HepG2 (cell line): ENCODE measurements around the gene RABGGTA. TPM values are rescaled to one million over a fixed set of nuclear protein-coding genes. Genes with fewer than 3 reads are reported as not detected.

ENCODE experiments used
- ATAC-seq: fragments of 200-7000 bp; cut with Tn5 transposase; 3 replicates; pipeline ENCODE4 v1.9.1; 2020; ENCODE audit warnings: mild to moderate bottlenecking, moderate library complexity
- BruUV-seq: library from RNA; stranded (reverse); fragments of 400-500 nt; replicated peaks from 2 replicates; lab custom pipeline; 2021; lab: Mats Ljungman, UMichigan
- CTCF ChIA-PET: fragments of 300-600 bp; formaldehyde crosslinking; extraction: SDS; loops from one replicate; lab custom pipeline; 2021; ENCODE audit warnings: low total read pairs, inconsistent platforms, low intra/inter-chr PET ratio; lab: Yijun Ruan, JAX
- POLR2A ChIA-PET: fragments of 350-600 bp; sonication (Branson Sonifier 250); formaldehyde crosslinking; loops from one replicate; lab custom pipeline; 2020; ENCODE audit warnings: antibody characterized with exemption, inconsistent platforms; lab: Yijun Ruan, JAX
- DNase-seq: peaks from one replicate; pipeline ENCODE4 v3.0.0-alpha.2; 2015; ENCODE audit warnings: low spot score
- FAIRE-seq: peaks from 3 replicates; lab custom pipeline; 2011; peaks lifted over from hg19 to GRCh38; lab: Jason Lieb, UNC
- H2AFZ ChIP-seq: one replicate; pipeline ENCODE4 v1.6.1; 2011; ENCODE audit warnings: low read length, inconsistent platforms
- H3K27ac ChIP-seq: fragments of 300-600 bp; 3 replicates; pipeline ENCODE4 v1.8.0; 2011; ENCODE audit warnings: mixed run types, mild to moderate bottlenecking, mixed read lengths, low read length, inconsistent platforms; ENCODE audit not compliant: insufficient read depth; ENCODE audit errors: extremely low read length
- H3K27me3 ChIP-seq, 2 experiments: fragments of 200-600 bp in 1 of 2; 2 replicates in 1 of 2; 3 replicates in 1 of 2; pipeline versions ENCODE4 v1.6.0 to v1.8.0; 2011; ENCODE audit warnings: low read length in 2 of 2, mild to moderate bottlenecking in 2 of 2, moderate library complexity in 2 of 2, inconsistent platforms in 1 of 2; ENCODE audit not compliant: insufficient read depth in 2 of 2, control insufficient read depth in 1 of 2
- H3K36me3 ChIP-seq, 2 experiments: fragments of 200-600 bp in 1 of 2; replicated peaks in 1 of 2; 2 replicates in 1 of 2; 3 replicates in 1 of 2; pipeline versions ENCODE4 v1.5.1 to v1.8.0; 2011; ENCODE audit warnings: low read length in 2 of 2, inconsistent platforms in 1 of 2; ENCODE audit not compliant: insufficient read depth in 2 of 2, control insufficient read depth in 1 of 2
- H3K4me1 ChIP-seq: 2 replicates; pipeline ENCODE4 v1.5.1; 2012; ENCODE audit warnings: low read length, inconsistent platforms; ENCODE audit not compliant: insufficient read depth
- H3K4me2 ChIP-seq: 2 replicates; pipeline ENCODE4 v1.6.0; 2011; ENCODE audit warnings: low read depth, low read length, inconsistent platforms
- H3K4me3 ChIP-seq, 3 experiments: fragments of 200-600 bp in 1 of 3; sonication (generic), shearing (Covaris generic) in 1 of 3; replicated peaks in 1 of 3; 2 replicates each; pipeline ENCODE4 v1.5.1; 2011 to 2016; ENCODE audit warnings: low read length in 3 of 3, inconsistent platforms in 2 of 3, low read depth in 2 of 3, mild to moderate bottlenecking in 2 of 3, control low read depth in 1 of 3, mixed read lengths in 1 of 3; ENCODE audit not compliant: insufficient read depth in 1 of 3
- H3K79me2 ChIP-seq: one replicate; pipeline ENCODE4 v1.6.1; 2011; ENCODE audit warnings: low read length, inconsistent platforms; ENCODE audit not compliant: insufficient read depth
- H3K9ac ChIP-seq: 2 replicates; pipeline ENCODE4 v1.6.0; 2011; ENCODE audit warnings: mild to moderate bottlenecking, low read depth, low read length, inconsistent platforms; ENCODE audit not compliant: insufficient read depth
- H3K9me3 ChIP-seq: 2 replicates; pipeline ENCODE4 v1.5.1; 2012; ENCODE audit warnings: mild to moderate bottlenecking, low read length
- H4K20me1 ChIP-seq: 2 replicates; pipeline ENCODE4 v1.6.0; 2011; ENCODE audit warnings: inconsistent platforms, mild to moderate bottlenecking, low read length, moderate library complexity; ENCODE audit not compliant: insufficient read depth
- DMAP1 ChIP-seq: IDR thresholded peaks from 2 replicates; pipeline ENCODE4 v1.6.1; 2016
- EHMT2 ChIP-seq: fragments of 200-600 bp; sonication (generic); IDR thresholded peaks from 2 replicates; pipeline ENCODE4 v1.7.0; 2017; ENCODE audit warnings: antibody characterized with exemption, low read depth, low read length, borderline replicate concordance
- ERF ChIP-seq: IDR thresholded peaks from 2 replicates; pipeline ENCODE4 v1.6.1; 2018; ENCODE audit warnings: missing biosample characterization, missing genetic modification reagents
- HNF4A ChIP-seq: sonication (generic); formaldehyde crosslinking; IDR thresholded peaks from 2 replicates; pipeline ENCODE4 v1.4.0; 2020; ENCODE audit warnings: missing genetic modification reagents
- HNRNPH1 ChIP-seq: fragments of 200-400 bp; formaldehyde crosslinking; optimal IDR thresholded peaks from 2 replicates; pipeline ENCODE3; 2017; ENCODE audit warnings: mild to moderate bottlenecking, low read depth, low read length
- KDM5B ChIP-seq: sonication (generic); formaldehyde crosslinking; IDR thresholded peaks from 2 replicates; pipeline ENCODE4 v1.4.0; 2020; ENCODE audit warnings: missing genetic modification reagents, mild to moderate bottlenecking, borderline replicate concordance
- ZBTB21 ChIP-seq: sonication (generic); formaldehyde crosslinking; IDR thresholded peaks from 2 replicates; pipeline ENCODE4 v1.4.0; 2020; ENCODE audit warnings: missing genetic modification reagents
- ZEB1 ChIP-seq: IDR thresholded peaks from 2 replicates; pipeline ENCODE4 v1.6.1; 2012; ENCODE audit warnings: mild to moderate bottlenecking, low read depth, inconsistent platforms; ENCODE audit not compliant: insufficient replicate concordance
- ZMYM2 ChIP-seq: sonication (generic); formaldehyde crosslinking; IDR thresholded peaks from 2 replicates; pipeline ENCODE4 v1.8.0; 2022; ENCODE audit warnings: mild to moderate bottlenecking, missing genetic modification reagents
- ZNF354B ChIP-seq: sonication (generic); formaldehyde crosslinking; IDR thresholded peaks from 2 replicates; pipeline ENCODE4 v1.8.0; 2022; ENCODE audit warnings: mild to moderate bottlenecking, missing genetic modification reagents
- ZNF430 ChIP-seq: sonication (generic); formaldehyde crosslinking; IDR thresholded peaks from 2 replicates; pipeline ENCODE4 v1.9.0; 2021; ENCODE audit warnings: mild to moderate bottlenecking, missing genetic modification reagents
- WGBS: methylation state at CpG from one replicate; pipeline ENCODE4 v1.1.6; 2017; ENCODE audit warnings: low lambda C conversion rate; 5-methylcytosine and 5-hydroxymethylcytosine counted together
- in situ Hi-C: cut with HindIII; loops from 2 replicates; pipeline ENCODE4 v1.10.0; 2017; ENCODE audit warnings: low pct_unique_long_range_greater_than_20kb; ENCODE audit not compliant: extremely low pct_ligation_motif_present
- intact Hi-C: fragments of 100-400 bp; cut with micrococcal nuclease; formaldehyde crosslinking; loops from one replicate; pipeline ENCODE4 v1.10.0; 2022; ENCODE audit not compliant: unreplicated experiment
- polyA plus RNA-seq, 8 experiments: library from polyadenylated mRNA; depleted of rRNA in 3 of 8; stranded (reverse) in 7 of 8; unstranded in 1 of 8; fragments of >200 nt; fragmentation: Illumina TruSeq in 4 of 8; extraction: Trizol in 4 of 8; gene quantifications; 2 replicates each; pipeline versions ENCODE4 v1.2.1 to v1.2.3, GENCODE V29; 2011 to 2016; ENCODE audit warnings: low read depth in 4 of 8, missing spikeins in 1 of 8, mixed read lengths in 1 of 8; ENCODE audit not compliant: insufficient read depth in 1 of 8
- total RNA-seq, 5 experiments: library from RNA; depleted of rRNA; stranded (reverse); fragments of >200 nt; fragmentation: Illumina TruSeq; extraction: Trizol; gene quantifications; 2 replicates each; pipeline ENCODE4 v1.2.3, GENCODE V29; 2016; ENCODE audit warnings: low read depth in 1 of 5
- TF ChIP-seq, protein P1 (sequence below): IDR thresholded peaks from 2 replicates; pipeline ENCODE4 v1.6.1; 2016
- TF ChIP-seq, protein P2 (sequence below): sonication (generic); formaldehyde crosslinking; IDR thresholded peaks from 2 replicates; pipeline ENCODE4 v1.4.0; 2020; ENCODE audit warnings: missing genetic modification reagents, mild to moderate bottlenecking, borderline replicate concordance
- TF ChIP-seq, protein P3 (sequence below): sonication (generic); formaldehyde crosslinking; IDR thresholded peaks from 2 replicates; pipeline ENCODE4 v1.5.1; 2020; ENCODE audit warnings: missing genetic modification reagents, mild to moderate bottlenecking, borderline replicate concordance
- TF ChIP-seq, protein P4 (sequence below): sonication (generic); formaldehyde crosslinking; IDR thresholded peaks from 2 replicates; pipeline ENCODE4 v1.9.0; 2021; ENCODE audit warnings: missing genetic modification reagents, borderline replicate concordance
- TF ChIP-seq, protein P5 (sequence below): sonication (generic); formaldehyde crosslinking; IDR thresholded peaks from 2 replicates; pipeline ENCODE4 v1.5.1; 2020; ENCODE audit warnings: mild to moderate bottlenecking, missing genetic modification reagents

RABGGTA gene
- total and polyA plus RNA-seq, 2 of the 13 experiments (the other 11 are each of a cell fraction or from before 2014, with no cell fraction given): 57.9 to 90.8 TPM

DNA sequence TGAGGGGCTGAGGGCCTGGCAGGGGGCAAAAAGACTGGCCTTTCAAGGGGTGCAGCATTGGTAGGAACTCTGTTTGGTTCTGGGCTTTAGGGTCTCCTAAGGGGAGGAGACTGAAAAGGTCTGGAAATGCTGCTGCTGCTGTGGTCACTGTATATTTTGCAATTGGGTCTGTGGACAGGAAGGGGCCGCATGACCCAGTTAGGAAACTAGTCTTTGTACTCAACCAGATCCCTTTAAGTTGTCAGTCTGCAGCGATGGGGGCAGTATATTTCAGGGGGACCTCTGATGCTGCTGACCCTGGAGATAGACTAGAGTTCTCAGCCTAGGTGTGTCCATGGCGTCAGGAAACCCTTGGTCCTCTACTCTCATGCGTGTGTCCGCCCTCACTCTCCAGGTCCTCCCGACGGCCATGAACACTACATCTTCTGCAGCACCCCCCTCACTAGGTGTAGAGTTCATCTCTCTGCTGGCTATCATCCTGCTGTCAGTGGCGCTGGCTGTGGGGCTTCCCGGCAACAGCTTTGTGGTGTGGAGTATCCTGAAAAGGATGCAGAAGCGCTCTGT, 43.9 kb upstream of the RABGGTA start:
- FAIRE-seq (peak; percentile 66), ATAC-seq (peak; percentile 55), DNase-seq (peak; percentile 54)
- H3K36me3 ChIP-seq: no peaks in the 10 kb centered on the region
- peaks cover 6 to 37% of the 10 kb centered on the region in 2 experiments; a peak in 4 of 5 replicates for H3K27me3 ChIP-seq
- in situ Hi-C loops: no loop called here
- ChIA-PET POLR2A (interaction anchor here (0.5 to 3.5 kb wide), 17 partner anchors 8 to 1067 kb away, joined by 3 to 57 read pairs (median 7); partner anchors contain the start of genes CBLN3, CHMP4A, CIDEB and DCAF11), CTCF (interaction anchor here (1.2 to 2.4 kb wide), 2 partner anchors 7 to 18 kb away, joined by 3 to 7 read pairs; partner anchors contain the start of gene CIDEB)
- 9% methylated on average over 10 of the region's 10 CpGs for WGBS
- peak overlapping the region; percentile 18 for H3K27ac ChIP-seq
- peak overlapping the region; percentile 35 for H3K9ac ChIP-seq
- peak overlapping the region; percentile 89 for H3K4me2 ChIP-seq
- H3K4me3 ChIP-seq: peak overlapping the region; percentile 29 to 73 (median 40)
- no peaks in the 10 kb centered on the region for H3K79me2 ChIP-seq
- intact Hi-C loops: no loop called here
- peaks cover 39% of the 10 kb centered on the region for H3K4me1 ChIP-seq
- no peaks in the 10 kb centered on the region for H4K20me1 ChIP-seq
- no peak overlapping the region for H2AFZ ChIP-seq
- no TSS peak for BruUV-seq
- no peaks in the 10 kb centered on the region for H3K9me3 ChIP-seq
- TF ChIP-seq, protein P1, sequence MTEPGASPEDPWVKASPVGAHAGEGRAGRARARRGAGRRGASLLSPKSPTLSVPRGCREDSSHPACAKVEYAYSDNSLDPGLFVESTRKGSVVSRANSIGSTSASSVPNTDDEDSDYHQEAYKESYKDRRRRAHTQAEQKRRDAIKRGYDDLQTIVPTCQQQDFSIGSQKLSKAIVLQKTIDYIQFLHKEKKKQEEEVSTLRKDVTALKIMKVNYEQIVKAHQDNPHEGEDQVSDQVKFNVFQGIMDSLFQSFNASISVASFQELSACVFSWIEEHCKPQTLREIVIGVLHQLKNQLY (CRISPR knock-in tag): no peak
- no peak for TF ChIP-seq ZEB1
- TF ChIP-seq ERF: no peak
- TF ChIP-seq ZBTB21 (CRISPR knock-in tag): no peak
- peak; percentile 95 for TF ChIP-seq ZNF430
- TF ChIP-seq ZMYM2: no peak
- peak; percentile 10 for TF ChIP-seq HNRNPH1
- TF ChIP-seq, protein P2, sequence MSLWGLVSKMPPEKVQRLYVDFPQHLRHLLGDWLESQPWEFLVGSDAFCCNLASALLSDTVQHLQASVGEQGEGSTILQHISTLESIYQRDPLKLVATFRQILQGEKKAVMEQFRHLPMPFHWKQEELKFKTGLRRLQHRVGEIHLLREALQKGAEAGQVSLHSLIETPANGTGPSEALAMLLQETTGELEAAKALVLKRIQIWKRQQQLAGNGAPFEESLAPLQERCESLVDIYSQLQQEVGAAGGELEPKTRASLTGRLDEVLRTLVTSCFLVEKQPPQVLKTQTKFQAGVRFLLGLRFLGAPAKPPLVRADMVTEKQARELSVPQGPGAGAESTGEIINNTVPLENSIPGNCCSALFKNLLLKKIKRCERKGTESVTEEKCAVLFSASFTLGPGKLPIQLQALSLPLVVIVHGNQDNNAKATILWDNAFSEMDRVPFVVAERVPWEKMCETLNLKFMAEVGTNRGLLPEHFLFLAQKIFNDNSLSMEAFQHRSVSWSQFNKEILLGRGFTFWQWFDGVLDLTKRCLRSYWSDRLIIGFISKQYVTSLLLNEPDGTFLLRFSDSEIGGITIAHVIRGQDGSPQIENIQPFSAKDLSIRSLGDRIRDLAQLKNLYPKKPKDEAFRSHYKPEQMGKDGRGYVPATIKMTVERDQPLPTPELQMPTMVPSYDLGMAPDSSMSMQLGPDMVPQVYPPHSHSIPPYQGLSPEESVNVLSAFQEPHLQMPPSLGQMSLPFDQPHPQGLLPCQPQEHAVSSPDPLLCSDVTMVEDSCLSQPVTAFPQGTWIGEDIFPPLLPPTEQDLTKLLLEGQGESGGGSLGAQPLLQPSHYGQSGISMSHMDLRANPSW (CRISPR knock-in tag): no peak
- TF ChIP-seq EHMT2: no peak
- TF ChIP-seq, protein P3, sequence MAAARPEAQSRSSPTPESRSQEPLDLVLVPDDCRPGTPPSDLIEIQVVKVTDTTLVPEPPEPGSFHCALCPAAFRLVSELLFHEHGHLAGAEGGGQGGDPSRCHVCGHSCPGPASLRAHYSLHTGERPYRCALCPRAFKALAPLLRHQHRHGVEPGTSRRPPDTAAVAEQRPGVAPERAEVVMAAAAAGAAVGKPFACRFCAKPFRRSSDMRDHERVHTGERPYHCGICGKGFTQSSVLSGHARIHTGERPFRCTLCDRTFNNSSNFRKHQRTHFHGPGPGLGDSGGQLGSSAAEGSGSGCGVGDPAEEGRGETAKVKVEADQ (CRISPR knock-in tag): no peak
- no peak for TF ChIP-seq KDM5B (CRISPR knock-in tag)
- TF ChIP-seq, protein P4, sequence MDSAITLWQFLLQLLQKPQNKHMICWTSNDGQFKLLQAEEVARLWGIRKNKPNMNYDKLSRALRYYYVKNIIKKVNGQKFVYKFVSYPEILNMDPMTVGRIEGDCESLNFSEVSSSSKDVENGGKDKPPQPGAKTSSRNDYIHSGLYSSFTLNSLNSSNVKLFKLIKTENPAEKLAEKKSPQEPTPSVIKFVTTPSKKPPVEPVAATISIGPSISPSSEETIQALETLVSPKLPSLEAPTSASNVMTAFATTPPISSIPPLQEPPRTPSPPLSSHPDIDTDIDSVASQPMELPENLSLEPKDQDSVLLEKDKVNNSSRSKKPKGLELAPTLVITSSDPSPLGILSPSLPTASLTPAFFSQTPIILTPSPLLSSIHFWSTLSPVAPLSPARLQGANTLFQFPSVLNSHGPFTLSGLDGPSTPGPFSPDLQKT (CRISPR knock-in tag): no peak
- no peak; the same call in 1 of the 2 replicates for TF ChIP-seq ZNF354B (CRISPR knock-in tag)
- TF ChIP-seq HNF4A (CRISPR knock-in tag): peak; percentile 70
- no peak for TF ChIP-seq DMAP1 (CRISPR knock-in tag)
- TF ChIP-seq, protein P5, sequence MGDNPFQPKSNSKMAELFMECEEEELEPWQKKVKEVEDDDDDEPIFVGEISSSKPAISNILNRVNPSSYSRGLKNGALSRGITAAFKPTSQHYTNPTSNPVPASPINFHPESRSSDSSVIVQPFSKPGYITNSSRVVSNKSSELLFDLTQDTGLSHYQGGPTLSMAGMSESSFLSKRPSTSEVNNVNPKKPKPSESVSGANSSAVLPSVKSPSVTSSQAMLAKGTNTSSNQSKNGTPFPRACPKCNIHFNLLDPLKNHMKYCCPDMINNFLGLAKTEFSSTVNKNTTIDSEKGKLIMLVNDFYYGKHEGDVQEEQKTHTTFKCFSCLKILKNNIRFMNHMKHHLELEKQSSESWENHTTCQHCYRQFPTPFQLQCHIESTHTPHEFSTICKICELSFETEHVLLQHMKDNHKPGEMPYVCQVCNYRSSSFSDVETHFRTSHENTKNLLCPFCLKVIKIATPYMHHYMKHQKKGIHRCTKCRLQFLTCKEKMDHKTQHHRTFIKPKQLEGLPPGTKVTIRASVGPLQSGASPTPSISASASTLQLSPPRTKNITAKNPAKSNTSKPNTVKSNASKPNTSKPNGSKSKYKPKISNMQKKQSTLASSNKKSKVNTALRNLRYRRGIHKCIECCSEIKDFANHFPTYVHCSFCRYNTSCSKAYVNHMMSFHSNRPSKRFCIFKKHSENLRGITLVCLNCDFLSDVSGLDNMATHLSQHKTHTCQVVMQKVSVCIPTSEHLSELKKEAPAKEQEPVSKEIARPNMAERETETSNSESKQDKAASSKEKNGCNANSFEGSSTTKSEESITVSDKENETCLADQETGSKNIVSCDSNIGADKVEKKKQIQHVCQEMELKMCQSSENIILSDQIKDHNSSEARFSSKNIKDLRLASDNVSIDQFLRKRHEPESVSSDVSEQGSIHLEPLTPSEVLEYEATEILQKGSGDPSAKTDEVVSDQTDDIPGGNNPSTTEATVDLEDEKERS (CRISPR knock-in tag): no peak
